Neuronal stem cell (in vitro differentiated cells): Measurements from ENCODE around the gene EPS8L2.
A peak's percentile ranks its signal among the peaks of the same experiment; 100 is the strongest.

Source experiments
- DNase-seq: peaks from one replicate; pipeline ENCODE4 v3.0.0-alpha.2; 2013; ENCODE audit warnings: low spot score
- H2AFZ ChIP-seq: one replicate; pipeline ENCODE4 v1.6.1; 2013; ENCODE audit warnings: mild to moderate bottlenecking, low read length, inconsistent platforms
- H2AK5ac ChIP-seq: 2 replicates; pipeline ENCODE4 v1.6.1; 2013; ENCODE audit warnings: low read depth, mild to moderate bottlenecking, inconsistent platforms, low read length, moderate library complexity, mixed read lengths
- H2BK120ac ChIP-seq: 2 replicates; pipeline ENCODE4 v1.6.1; 2013; ENCODE audit warnings: low read depth, mild to moderate bottlenecking, inconsistent platforms, low read length, moderate library complexity, mixed read lengths
- H2BK12ac ChIP-seq: one replicate; pipeline ENCODE4 v1.6.1; 2013; ENCODE audit warnings: low read length, inconsistent platforms
- H2BK15ac ChIP-seq: 2 replicates; pipeline ENCODE4 v1.6.1; 2013; ENCODE audit warnings: mild to moderate bottlenecking, low read length, inconsistent platforms, mixed read lengths
- H2BK5ac ChIP-seq: one replicate; pipeline ENCODE4 v1.6.1; 2013; ENCODE audit warnings: inconsistent platforms, mild to moderate bottlenecking, low read length, moderate library complexity
- H3K14ac ChIP-seq: one replicate; pipeline ENCODE4 v1.6.1; 2013; ENCODE audit warnings: low read length, inconsistent platforms
- H3K18ac ChIP-seq: 2 replicates; pipeline ENCODE4 v1.6.1; 2013; ENCODE audit warnings: low read length, inconsistent platforms
- H3K23ac ChIP-seq: 2 replicates; pipeline ENCODE4 v1.6.1; 2013; ENCODE audit warnings: low read depth, mild to moderate bottlenecking, mixed read lengths, low read length, inconsistent platforms; ENCODE audit not compliant: poor library complexity
- H3K27ac ChIP-seq: replicated peaks from 3 replicates; pipeline ENCODE4 v1.5.1; 2013; ENCODE audit warnings: low read length, inconsistent platforms
- H3K27me3 ChIP-seq, 3 experiments: 2 replicates each; pipeline ENCODE4 v1.6.1; 2013; ENCODE audit warnings: low read length in 3 of 3, mild to moderate bottlenecking in 2 of 3, inconsistent platforms in 1 of 3, low read depth in 1 of 3, mixed read lengths in 1 of 3, moderate library complexity in 1 of 3; ENCODE audit not compliant: control insufficient read depth in 3 of 3, insufficient read depth in 3 of 3
- H3K36me3 ChIP-seq, 2 donors: replicated peaks in 1 of 2; 2 replicates each; pipeline ENCODE4 v1.6.1; 2013; ENCODE audit warnings: low read length in 2 of 2; ENCODE audit not compliant: control insufficient read depth in 2 of 2, insufficient read depth in 2 of 2
- H3K4ac ChIP-seq: 2 replicates; pipeline ENCODE4 v1.6.1; 2013; ENCODE audit warnings: inconsistent platforms, mild to moderate bottlenecking, low read length, moderate library complexity
- H3K4me1 ChIP-seq, 2 donors: 1 replicate in 1 of 2; 2 replicates in 1 of 2; pipeline ENCODE4 v1.6.1; 2013; ENCODE audit warnings: low read length in 2 of 2, low read depth in 1 of 2; ENCODE audit not compliant: control insufficient read depth in 2 of 2, insufficient read depth in 1 of 2
- H3K4me2 ChIP-seq: one replicate; pipeline ENCODE4 v1.6.1; 2013; ENCODE audit warnings: mild to moderate bottlenecking, low read length, inconsistent platforms; ENCODE audit not compliant: insufficient read depth, poor library complexity, severe bottlenecking
- H3K4me3 ChIP-seq, 2 donors: 2 replicates each; pipeline ENCODE4 v1.5.1; 2013; ENCODE audit warnings: low read length in 2 of 2, mild to moderate bottlenecking in 2 of 2, inconsistent platforms in 1 of 2, moderate library complexity in 1 of 2
- H3K79me1 ChIP-seq: one replicate; pipeline ENCODE4 v1.6.1; 2013; ENCODE audit warnings: low read depth, mild to moderate bottlenecking, inconsistent platforms, low read length, moderate library complexity
- H3K9ac ChIP-seq: one replicate; pipeline ENCODE4 v1.6.1; 2013; ENCODE audit warnings: mild to moderate bottlenecking, low read depth, low read length, inconsistent platforms; ENCODE audit not compliant: poor library complexity
- H3K9me3 ChIP-seq, 2 donors: replicated peaks in 1 of 2; 2 replicates each; pipeline versions ENCODE3 to v1.6.1; 2013; ENCODE audit warnings: low read length in 2 of 2, mild to moderate bottlenecking in 2 of 2, inconsistent platforms in 1 of 2, low read depth in 1 of 2, mixed read lengths in 1 of 2, moderate library complexity in 1 of 2; ENCODE audit not compliant: control insufficient read depth in 2 of 2, insufficient read depth in 1 of 2
- H4K8ac ChIP-seq: one replicate; pipeline ENCODE4 v1.6.1; 2013; ENCODE audit warnings: low read depth, mild to moderate bottlenecking, inconsistent platforms, low read length, moderate library complexity
- H4K91ac ChIP-seq: one replicate; pipeline ENCODE4 v1.6.1; 2013; ENCODE audit warnings: low read length, low read depth, mild to moderate bottlenecking, inconsistent platforms; ENCODE audit not compliant: poor library complexity
- WGBS, 2 donors: extraction: QIAGEN DNeasy Blood & Tissue Kit; methylation state at CpG; one replicate each; pipeline ENCODE4 v1.1.7; 2013; ENCODE audit warnings: missing lambda C conversion rate in 2 of 2, mixed read lengths in 1 of 2; ENCODE audit not compliant: insufficient read length in 2 of 2, insufficient replicate concordance in 1 of 2; ENCODE audit errors: extremely low coverage in 2 of 2; 5-methylcytosine and 5-hydroxymethylcytosine counted together

The EPS8L2 gene

GRCh38 chr11:765025-765801 lies 59.2 kb downstream of the EPS8L2 start:
- Histone ChIP-seq H3K79me1 (peaks cover 2% of the 10 kb centered on the region), H2BK5ac (no peak overlapping the region), H3K9me3 (no peaks in the 10 kb centered on the region), H3K36me3 (peaks cover 39 to 78% of the 10 kb centered on the region in 2 donors), H2BK15ac (no peak overlapping the region), H4K91ac (no peak overlapping the region), H2BK12ac (no peak overlapping the region), H3K9ac (no peak overlapping the region), H2AFZ (no peak overlapping the region), H3K27me3 (no peaks in the 10 kb centered on the region), H3K27ac (no peak overlapping the region), H3K4me3 (no peak overlapping the region), H3K23ac (peak overlapping the region; percentile 70), H4K8ac (no peak overlapping the region), H3K14ac (no peak overlapping the region), H3K4me2 (no peak overlapping the region), H2BK120ac (no peak overlapping the region), H2AK5ac (no peak overlapping the region), H3K18ac (no peak overlapping the region), H3K4ac (no peak overlapping the region), H3K4me1 (no peaks in the 10 kb centered on the region)
- no peak for DNase-seq
- WGBS, 2 donors, result no CpG with 5 or more reads among the region's 19 CpGs

GRCh38 chr11:765802-766091 lies 59.7 kb downstream of the EPS8L2 start:
- H2BK5ac ChIP-seq, result no peak overlapping the region

GRCh38 chr11:766106-766935 lies 60.3 kb downstream of the EPS8L2 start:
- H3K27me3 ChIP-seq, result no peaks in the 10 kb centered on the region
- H2BK5ac ChIP-seq, result no peak overlapping the region
- peaks cover 4% of the 10 kb centered on the region for H3K79me1 ChIP-seq
- peak overlapping the region; percentile 39 for H3K23ac ChIP-seq
- no peak overlapping the region for H3K9ac ChIP-seq
- no peak overlapping the region for H3K4me2 ChIP-seq
- H2AFZ ChIP-seq, result no peak overlapping the region
- no peak overlapping the region for H3K18ac ChIP-seq
- H3K4ac ChIP-seq, result no peak overlapping the region
- peaks cover 42 to 79% of the 10 kb centered on the region in 2 donors for H3K36me3 ChIP-seq
- H2BK12ac ChIP-seq, result no peak overlapping the region
- H3K9me3 ChIP-seq, result no peaks in the 10 kb centered on the region
- no peak overlapping the region for H2BK120ac ChIP-seq
- peak overlapping the region in 1 of 2 donors; percentile 38 for H3K4me3 ChIP-seq
- no peak overlapping the region for H3K27ac ChIP-seq
- no peak overlapping the region for H3K14ac ChIP-seq
- WGBS, 2 donors, result no CpG with 5 or more reads among the region's 11 CpGs
- H2BK15ac ChIP-seq, result no peak overlapping the region
- DNase-seq, result no peak
- no peak overlapping the region for H4K91ac ChIP-seq
- H4K8ac ChIP-seq, result no peak overlapping the region
- H3K4me1 ChIP-seq, result no peaks in the 10 kb centered on the region
- H2AK5ac ChIP-seq, result no peak overlapping the region

More at GRCh38 chr11:765802-766091, 59.7 kb downstream of the EPS8L2 start:
- no peak overlapping the region for H3K4me2 ChIP-seq
- no peak overlapping the region for H2BK120ac ChIP-seq
- H2BK12ac ChIP-seq, result no peak overlapping the region
- H4K91ac ChIP-seq, result no peak overlapping the region
- H3K4me1 ChIP-seq, result no peaks in the 10 kb centered on the region
- H3K79me1 ChIP-seq, result peaks cover 2% of the 10 kb centered on the region
- no peak overlapping the region for H3K27ac ChIP-seq
- H3K27me3 ChIP-seq, result no peaks in the 10 kb centered on the region
- no peak for DNase-seq
- no peak overlapping the region for H2AFZ ChIP-seq
- H3K14ac ChIP-seq, result no peak overlapping the region
- WGBS, 2 donors, result no CpG with 5 or more reads among the region's 8 CpGs
- no peak overlapping the region for H3K18ac ChIP-seq
- no peaks in the 10 kb centered on the region for H3K9me3 ChIP-seq
- H3K36me3 ChIP-seq, result peaks cover 39 to 79% of the 10 kb centered on the region in 2 donors
- H4K8ac ChIP-seq, result no peak overlapping the region
- no peak overlapping the region for H3K9ac ChIP-seq
- no peak overlapping the region for H3K4ac ChIP-seq
- H2AK5ac ChIP-seq, result no peak overlapping the region
- H3K23ac ChIP-seq, result peak overlapping the region; percentile 39
- H2BK15ac ChIP-seq, result no peak overlapping the region
- H3K4me3 ChIP-seq, result no peak overlapping the region

GRCh38 chr11:766936-767210 lies 60.8 kb downstream of the EPS8L2 start:
- no peak overlapping the region for H3K4ac ChIP-seq
- DNase-seq, result no peak
- no peak overlapping the region for H2BK120ac ChIP-seq
- H3K27me3 ChIP-seq, result no peaks in the 10 kb centered on the region
- H3K4me1 ChIP-seq, result peaks cover 0 to 1% of the 10 kb centered on the region in 2 donors
- H3K79me1 ChIP-seq, result peaks cover 7% of the 10 kb centered on the region
- H3K23ac ChIP-seq, result no peak overlapping the region
- no peak overlapping the region for H4K8ac ChIP-seq
- no peak overlapping the region for H3K4me2 ChIP-seq
- H3K27ac ChIP-seq, result no peak overlapping the region
- no peak overlapping the region for H4K91ac ChIP-seq
- H3K36me3 ChIP-seq, result peaks cover 39 to 79% of the 10 kb centered on the region in 2 donors
- no peak overlapping the region for H3K18ac ChIP-seq
- WGBS, 2 donors, result no CpG with 5 or more reads among the region's 2 CpGs
- H2AK5ac ChIP-seq, result no peak overlapping the region
- H3K4me3 ChIP-seq, result no peak overlapping the region
- H2AFZ ChIP-seq, result no peak overlapping the region
- no peak overlapping the region for H3K9ac ChIP-seq
- no peak overlapping the region for H2BK12ac ChIP-seq
- H3K9me3 ChIP-seq, result no peaks in the 10 kb centered on the region
- H2BK15ac ChIP-seq, result no peak overlapping the region
- H2BK5ac ChIP-seq, result no peak overlapping the region
- H3K14ac ChIP-seq, result no peak overlapping the region
